Femur (tissue), 1 donor: Measurements from ENCODE around the gene HAUS2.

Experiments used
- DNase-seq: peaks from one replicate; pipeline ENCODE4 v3.0.0-alpha.2; 2017

HAUS2 gene

DNA sequence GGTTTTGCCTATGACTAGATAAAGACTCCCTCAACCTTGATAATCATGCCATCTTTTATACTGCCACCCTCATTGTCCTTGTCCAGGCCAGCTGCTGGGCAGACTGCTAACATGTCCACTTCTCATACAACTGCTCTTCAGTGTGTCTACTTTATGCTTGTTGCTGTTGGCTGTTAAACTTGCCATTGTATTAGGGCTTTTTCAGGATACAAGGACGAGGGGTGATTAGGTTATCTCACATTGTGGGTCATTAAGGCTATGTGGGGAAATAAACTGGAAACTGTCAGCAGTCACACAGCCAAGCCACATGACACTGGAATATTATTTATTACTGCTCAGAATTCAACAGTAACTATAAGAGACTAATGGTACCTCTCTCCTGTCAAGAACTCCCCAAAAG lies 62.9 kb downstream of the HAUS2 start:
- no peak for DNase-seq

DNA sequence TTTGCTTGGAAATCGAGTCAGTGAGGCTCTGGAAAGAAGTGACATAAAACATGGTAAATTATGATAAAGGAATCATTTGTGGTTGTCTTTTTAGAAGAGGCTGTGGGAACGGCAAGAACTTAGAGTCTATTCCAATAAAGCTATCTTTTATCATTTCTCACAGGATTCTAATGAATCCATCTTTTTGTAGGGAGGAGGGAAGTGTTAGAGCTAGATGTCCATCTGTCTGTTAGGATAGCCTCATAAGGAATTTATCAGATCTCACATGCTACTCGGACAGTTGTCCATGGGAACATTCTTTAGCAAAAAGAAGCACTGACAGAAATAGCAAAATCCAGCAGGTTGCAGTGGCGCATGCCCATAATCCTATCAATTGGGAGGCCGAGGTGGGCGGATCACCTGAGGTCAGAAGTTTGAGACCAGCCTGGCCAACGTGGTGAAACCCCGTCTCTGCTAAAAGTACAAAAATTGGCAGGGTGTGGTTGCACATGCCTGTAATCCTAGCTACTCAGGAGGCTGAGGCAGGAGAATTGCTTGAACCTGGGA lies 63.8 kb downstream of the HAUS2 start:
- DNase-seq = no peak

DNA sequence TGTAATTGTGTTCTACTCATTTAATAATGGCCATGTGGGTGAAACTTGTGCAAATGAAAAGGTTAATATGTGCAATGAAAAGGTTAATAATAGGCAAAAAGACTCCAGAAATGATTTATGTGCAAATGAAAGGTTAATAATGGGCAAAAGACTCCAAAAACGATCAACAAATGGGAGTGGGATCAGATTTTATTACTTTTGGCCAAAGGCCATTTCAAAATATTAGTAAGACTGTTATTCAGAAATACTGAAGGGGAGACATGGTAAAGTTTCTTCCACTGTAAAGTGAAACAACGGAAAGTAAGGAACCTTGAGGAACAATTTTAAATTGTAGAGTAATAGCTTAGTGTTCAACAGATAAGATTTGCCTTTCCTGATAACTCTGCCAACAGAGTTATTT lies 67.5 kb downstream of the HAUS2 start:
- no peak for DNase-seq
